Breast epithelium (tissue), 3 donors: ENCODE measurements around the gene CFAP100.

Experiments
- CTCF ChIP-seq, 3 donors: fragments of 450-650 bp; IDR thresholded peaks; one replicate each; pipeline ENCODE4 v1.5.1; 2016 to 2017; ENCODE audit warnings: antibody characterized with exemption in 3 of 3, mild to moderate bottlenecking in 3 of 3, moderate library complexity in 3 of 3
- POLR2A ChIP-seq: fragments of 450-650 bp; IDR thresholded peaks from one replicate; pipeline ENCODE4 v1.6.1; 2016; ENCODE audit warnings: antibody characterized with exemption, mild to moderate bottlenecking, moderate library complexity

GRCh38 chr3:126433105-126433430 is 38.4 kb downstream of the CFAP100 start:
- TF ChIP-seq CTCF (IDR thresholded peaks at IDR 0.05): no peak
- no peak for TF ChIP-seq POLR2A
